22Rv1 (cell line): Measurements from ENCODE around the gene C12orf60.
"Not testable (repeated sequence)": the region's sequence is repeated elsewhere in the genome, so short reads cannot be mapped to it uniquely, and the experiment has no call there.

Source experiments
- H3K27ac ChIP-seq: fragments of 450-650 bp; 2 replicates; pipeline ENCODE4 v1.5.1; 2017
- CTCF ChIP-seq: fragments of 450-650 bp; IDR thresholded peaks from 2 replicates; pipeline ENCODE4 v1.5.1; 2017; ENCODE audit warnings: mild to moderate bottlenecking
- ZFX ChIP-seq: fragments of 450-650 bp; IDR thresholded peaks from 2 replicates; pipeline ENCODE4 v1.6.1; 2017; ENCODE audit warnings: antibody characterized with exemption, borderline replicate concordance

Gene C12orf60, protein sequence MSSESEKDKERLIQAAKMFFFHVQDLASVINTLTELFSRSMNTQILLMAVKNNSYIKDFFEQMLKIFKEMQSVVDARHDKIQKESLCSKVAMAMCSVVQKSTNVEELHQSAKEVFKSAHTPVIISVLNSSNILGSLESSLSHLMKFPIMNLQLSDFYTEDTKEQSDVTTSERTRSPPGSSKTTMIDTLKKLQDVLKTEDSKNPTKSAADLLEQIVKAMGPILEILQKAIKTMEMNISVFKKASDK

GRCh38 chr12:14803011-14803829 lies at the start of gene C12orf60, which contains the start of gene WBP11:
Gene C12orf60, plus strand, starts transcription at chr12:14803670. Its CDS starts 19,266 bp downstream, at chr12:14822936.
Gene WBP11, minus strand, starts transcription at chr12:14803478. Its CDS starts 2,095 bp downstream, at chr12:14801383.
- peak within 1 kb of the TSS; percentile 80 for H3K27ac ChIP-seq
- no peak for TF ChIP-seq CTCF
- TF ChIP-seq ZFX = no peak

DNA sequence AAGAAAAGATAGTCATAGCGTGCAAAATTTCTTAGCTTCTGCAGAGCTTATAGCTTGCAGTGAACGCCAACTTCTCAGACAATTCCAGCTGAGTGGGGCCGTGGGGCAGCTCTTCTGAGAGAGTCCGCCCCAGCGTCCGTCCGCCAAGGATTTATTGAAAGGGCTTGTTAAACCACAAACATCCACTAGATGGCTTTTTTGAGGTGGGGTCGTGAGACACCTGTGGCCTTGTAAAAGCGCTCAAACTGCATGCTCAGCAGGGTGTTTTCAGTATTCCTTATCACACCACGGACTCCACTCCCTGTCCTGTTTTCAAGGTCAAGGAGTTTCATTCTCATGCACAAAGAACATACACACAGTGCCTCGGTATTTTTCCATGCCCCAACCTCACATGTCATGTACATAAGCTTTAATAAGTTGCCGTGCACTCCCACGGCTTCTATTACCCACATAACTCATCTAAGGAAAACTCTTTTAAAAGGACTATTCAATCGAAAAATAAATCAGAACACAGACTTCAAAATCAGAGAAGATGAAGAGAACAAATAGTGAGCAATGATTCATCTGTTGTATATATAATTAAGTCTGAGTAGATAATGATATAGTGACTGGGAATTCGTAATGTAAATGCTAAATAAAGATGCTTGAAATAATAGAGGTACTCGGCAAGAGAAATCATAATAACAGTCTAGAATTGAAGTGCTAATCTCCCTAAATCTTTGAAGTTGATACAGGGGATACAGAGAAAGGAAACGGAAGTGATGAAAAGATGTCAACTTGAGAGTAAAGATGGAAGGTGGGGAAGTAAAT lies 46.9 kb upstream of the C12orf60 start:
- no peak overlapping the region for H3K27ac ChIP-seq
- TF ChIP-seq CTCF (peak; percentile 53), ZFX (no peak)

- H3K27ac ChIP-seq = not testable (repeated sequence)
Observed at GRCh38 chr12:14759711-14760280, 43.7 kb upstream of the C12orf60 start.

- TF ChIP-seq CTCF (no peak), ZFX (no peak)
- peak overlapping the region; percentile 49; the same call in 1 of the 2 replicates for H3K27ac ChIP-seq
Observed at GRCh38 chr12:14765398-14765797, 38.1 kb upstream of the C12orf60 start.

- peak overlapping the region; percentile 49 for H3K27ac ChIP-seq
Observed at GRCh38 chr12:14766020-14766419, 37.5 kb upstream of the C12orf60 start.

DNA sequence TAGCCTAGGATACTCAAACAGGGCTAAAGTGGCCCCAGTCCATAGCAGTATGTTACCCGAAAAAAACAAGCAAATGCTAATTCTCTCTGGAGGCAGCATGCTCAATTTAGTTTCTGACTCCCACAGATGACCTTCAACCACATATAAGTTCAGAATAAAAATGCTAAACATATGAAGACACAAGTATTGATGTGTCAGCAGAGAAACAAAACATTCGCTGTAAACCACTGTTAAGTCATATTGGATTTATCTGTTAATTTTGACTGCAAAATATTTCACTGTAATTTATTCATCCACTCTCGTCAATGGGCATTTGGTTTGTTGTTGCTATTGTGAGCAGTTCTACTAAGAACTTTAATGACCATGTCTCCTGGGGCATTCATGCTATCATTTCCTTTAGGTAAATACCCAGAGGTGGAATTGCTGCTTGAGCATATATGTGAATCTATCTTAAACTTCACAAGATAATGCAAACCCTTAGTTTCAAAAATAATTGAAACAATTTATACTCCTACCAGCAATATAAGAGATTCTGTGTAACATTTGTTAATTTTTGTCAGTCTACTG lies 36.7 kb upstream of the C12orf60 start:
- no peak for TF ChIP-seq CTCF
- TF ChIP-seq ZFX = no peak
- peak overlapping the region; percentile 49 for H3K27ac ChIP-seq

DNA sequence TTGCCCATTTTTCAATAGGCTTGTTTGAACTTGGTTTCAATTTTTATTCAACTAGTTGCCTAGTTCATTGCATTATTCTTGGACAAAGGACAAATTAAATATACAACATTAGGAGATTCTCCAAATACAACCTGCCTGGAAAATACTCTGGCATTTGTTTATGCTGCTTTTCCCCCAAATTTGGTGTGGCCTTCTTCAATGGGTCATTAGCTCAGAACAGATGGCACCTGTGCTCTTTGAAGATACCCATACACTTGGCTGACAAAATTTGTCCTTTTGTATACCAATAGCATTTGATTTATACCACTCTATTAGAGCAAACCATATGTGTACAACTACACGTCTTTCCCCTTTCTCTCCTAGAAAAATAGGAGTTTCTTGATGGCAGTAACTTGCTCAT lies 35.9 kb upstream of the C12orf60 start:
- no peak overlapping the region for H3K27ac ChIP-seq
- TF ChIP-seq ZFX (no peak), CTCF (no peak)
